Medulla oblongata (tissue), 1 donor: ENCODE results near the gene KIF3C.
"Not testable (repeated sequence)": the region's sequence is repeated elsewhere in the genome, so short reads cannot be mapped to it uniquely, and the experiment has no call there.

Source experiments
- DNase-seq: peaks from one replicate; pipeline ENCODE4 v3.0.0-alpha.2; 2015; ENCODE audit errors: extremely low spot score

Gene KIF3C

DNA sequence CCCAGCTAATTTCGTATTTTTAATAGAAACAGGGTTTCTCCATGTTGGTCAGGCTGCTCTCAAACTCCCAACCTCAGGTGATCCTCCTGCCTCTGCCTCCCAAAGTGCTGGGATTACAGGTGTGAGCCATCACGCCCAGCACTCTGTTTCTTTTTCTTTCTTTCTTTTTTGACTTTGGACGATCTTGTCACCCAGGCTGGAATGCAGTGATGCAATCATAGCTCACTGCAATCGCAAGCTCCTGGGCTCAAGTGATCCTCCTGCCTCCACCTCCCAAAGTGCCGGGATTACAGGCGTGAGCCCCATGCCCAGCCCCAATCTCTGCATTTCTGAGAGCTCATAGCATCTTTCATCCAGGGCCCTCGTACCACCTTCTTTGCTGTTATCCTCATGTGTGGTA is 17.1 kb upstream of the KIF3C start:
- not testable (repeated sequence) for DNase-seq

DNA sequence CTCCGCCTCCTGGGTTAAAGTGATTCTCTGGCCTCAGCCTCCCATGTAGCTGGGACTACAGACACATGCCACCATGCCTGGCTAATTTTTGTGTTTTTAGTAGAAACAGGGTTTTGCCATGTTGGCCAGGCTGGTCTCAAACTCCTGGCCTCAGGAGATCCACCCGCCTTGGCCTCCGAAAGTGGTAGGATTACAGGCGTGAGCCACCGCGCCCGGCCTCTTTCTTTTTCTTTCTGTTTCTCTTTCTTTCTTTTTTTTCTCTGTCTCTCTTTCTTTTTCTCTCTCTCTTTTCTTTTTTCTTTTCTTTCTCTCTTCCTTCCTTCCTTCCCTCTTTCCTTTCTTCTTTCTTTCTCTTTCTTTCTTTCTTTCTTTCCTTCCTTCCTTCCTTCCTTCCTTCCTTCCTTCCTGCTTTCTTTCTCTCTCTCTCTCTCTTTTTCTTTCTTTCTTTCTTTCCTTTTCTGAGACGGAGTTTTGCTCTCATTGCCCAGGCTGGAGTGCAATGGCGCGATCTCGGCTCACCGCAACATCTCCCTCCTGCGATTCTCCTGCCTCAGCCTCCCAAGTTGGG is 16.6 kb upstream of the KIF3C start:
- not testable (repeated sequence) for DNase-seq

DNA sequence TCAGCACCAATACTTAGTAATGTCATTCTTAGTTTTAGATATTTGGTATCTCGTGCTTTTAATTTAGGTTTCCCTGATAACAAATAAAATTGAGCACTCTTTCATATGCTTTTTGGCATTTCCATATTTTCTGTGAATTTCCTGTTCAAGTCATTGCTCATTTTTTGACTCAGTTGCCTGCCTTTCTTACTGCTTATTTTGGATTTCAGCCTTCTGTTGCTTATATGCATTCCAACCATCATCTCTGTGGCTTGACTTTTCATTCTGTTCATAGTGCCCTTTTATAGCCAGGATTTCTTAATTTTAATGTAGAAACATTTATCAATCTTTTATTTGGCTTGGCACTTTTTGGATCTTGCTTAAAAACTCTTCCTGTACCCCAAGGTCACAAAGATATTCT is 14.5 kb upstream of the KIF3C start:
- no peak for DNase-seq

DNA sequence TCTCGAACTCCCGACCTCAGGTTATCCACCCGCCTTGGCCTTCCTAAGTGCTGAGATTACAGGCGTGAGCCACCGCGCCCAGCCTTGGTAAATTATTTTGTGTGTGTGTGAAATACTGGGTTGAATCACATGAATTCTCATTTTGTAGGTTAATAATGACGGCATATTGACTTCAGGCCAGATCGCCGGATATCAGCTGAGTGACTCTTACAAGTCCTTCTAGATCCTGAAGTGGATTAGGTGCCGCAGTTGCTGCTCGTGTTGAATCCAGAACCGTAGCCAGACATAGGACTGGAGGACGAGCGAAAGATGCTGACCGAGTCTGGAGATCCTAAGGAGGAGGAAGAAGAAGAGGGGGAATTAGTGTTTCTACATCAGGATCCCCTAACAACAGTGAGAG is 12.2 kb upstream of the KIF3C start:
- DNase-seq, result no peak

DNA sequence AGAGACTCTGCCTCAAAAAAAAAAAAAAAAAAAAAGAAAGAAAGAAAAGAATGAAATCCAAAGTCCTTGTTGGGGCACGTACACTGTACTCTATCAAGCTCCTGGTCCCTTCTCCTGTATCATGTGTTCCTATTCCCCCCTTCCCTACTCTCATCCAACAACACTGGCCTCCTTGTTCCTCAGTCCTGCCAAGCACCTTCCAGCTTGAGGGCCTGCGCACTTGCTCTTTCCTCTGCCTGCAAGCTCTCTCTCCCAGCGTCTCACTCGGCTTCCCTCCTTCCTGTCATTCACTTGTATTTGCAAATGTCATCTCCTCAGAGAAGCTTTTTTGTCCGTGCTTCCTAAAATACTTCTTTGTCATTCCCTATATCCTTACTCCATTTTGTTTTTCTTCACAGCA is 10.8 kb upstream of the KIF3C start:
- DNase-seq, result peak; percentile 2

DNA sequence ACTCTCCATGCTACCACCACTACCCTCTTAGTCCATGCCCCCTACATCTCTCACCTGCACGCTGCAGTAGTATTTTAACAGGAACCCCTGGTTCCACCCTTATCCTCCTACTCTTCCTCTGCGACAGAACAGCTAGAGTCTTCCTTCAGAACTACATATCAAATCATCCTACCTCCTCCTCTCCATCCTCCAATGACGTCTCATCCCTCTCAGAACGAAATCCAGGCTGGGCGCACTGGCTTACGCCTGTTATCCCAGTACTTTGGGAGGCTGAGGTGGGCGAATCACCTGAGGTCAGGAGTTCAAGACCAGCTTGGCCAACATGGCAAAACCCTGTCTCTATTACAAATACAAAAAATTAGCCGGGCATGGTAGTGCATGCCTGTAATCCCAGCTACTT is 10.3 kb upstream of the KIF3C start:
- no peak for DNase-seq

DNA sequence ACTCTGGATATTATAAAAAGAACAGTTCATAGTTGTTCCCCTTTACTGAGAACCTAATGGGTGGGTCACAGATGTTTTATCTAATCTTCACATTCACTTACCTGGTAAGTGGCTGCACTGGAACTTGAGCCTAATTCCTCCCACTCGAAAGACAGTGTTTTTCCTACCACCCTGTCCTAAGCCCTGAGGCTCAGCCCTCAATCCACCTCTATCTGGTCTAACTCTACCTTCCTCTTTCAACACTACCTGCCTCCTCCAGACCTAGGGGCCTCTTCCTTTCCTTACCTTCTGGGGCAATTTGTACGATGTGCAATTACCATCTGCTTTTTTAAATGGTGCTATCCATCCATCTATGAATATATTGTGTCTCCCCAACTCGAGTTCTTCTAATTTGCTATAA is 9.7 kb upstream of the KIF3C start:
- no peak for DNase-seq

DNA sequence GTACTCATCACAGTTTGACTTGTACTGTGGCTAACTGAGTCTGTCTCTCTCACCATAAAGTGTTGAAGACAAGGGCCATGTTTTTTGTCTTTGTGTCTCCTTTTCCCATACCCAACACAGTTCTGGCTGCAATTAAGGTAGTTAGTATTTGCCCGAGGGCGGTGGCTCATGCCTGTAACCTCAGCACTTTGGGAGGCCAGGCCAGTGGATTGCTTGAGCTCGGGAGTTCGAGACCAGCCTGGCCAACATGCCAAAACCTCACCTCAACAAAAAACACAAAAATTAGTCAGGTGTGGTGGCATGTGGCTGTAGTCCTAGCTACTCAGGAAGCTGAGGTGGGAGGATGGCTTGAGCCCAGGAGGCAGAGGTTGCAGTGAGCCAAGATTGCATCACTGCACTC is 6.9 kb upstream of the KIF3C start:
- no peak for DNase-seq

DNA sequence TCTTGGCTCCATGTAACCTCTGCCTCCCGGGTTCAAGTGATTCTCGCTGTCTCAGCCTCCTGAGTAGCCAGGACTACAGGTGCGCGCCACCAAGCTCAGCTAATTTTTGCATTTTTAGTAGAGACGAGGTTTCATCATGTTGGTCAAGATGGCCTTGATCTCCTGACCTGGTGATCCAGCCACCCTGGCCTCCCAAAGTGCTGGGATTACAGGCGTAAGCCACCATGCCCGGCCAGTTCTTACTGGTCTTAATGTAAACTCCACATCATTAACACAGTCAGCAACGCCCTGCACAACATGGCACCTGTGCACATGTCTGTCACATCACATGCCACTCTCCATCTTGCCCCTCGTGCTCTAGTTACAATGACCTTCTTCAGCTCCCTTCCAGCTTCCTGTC is 5.8 kb upstream of the KIF3C start:
- DNase-seq, result no peak

DNA sequence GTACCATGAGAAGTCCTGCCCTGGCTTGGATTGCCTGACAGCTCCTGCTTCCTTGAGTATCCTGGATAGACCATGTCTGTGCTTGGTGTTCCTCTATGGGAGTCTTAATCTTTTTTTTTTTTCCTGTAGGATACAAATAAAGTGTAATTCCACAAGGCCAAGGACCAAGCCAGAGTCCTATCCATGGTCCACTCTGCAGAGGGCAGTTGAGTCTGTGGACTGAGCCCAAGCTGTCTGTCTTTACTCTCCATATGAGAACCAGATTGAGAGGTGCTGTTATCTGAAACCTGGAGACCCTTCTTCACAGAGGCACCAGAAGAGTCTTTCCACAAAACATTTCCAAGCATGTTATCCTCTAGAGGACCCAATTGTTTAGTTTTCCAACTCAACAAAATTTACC is 1.4 kb upstream of the KIF3C start:
- DNase-seq, result no peak

DNA sequence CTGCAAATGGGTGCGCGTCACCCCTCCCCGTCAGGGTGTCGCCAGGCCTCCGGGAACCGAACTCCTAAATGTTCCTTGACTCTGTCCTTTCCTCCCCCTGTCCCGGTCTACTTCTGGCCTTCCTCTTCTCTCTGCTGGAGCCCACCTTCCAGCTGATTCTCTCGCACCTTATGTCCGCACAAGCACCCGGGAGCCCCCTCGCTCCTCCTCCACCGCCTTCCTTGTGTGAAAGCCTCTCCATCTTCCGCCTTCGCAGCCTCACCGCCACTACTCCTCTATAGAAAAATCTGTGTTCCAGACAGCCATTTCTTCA is 627 bp upstream of the KIF3C start:
- peak; percentile 12 for DNase-seq

DNA sequence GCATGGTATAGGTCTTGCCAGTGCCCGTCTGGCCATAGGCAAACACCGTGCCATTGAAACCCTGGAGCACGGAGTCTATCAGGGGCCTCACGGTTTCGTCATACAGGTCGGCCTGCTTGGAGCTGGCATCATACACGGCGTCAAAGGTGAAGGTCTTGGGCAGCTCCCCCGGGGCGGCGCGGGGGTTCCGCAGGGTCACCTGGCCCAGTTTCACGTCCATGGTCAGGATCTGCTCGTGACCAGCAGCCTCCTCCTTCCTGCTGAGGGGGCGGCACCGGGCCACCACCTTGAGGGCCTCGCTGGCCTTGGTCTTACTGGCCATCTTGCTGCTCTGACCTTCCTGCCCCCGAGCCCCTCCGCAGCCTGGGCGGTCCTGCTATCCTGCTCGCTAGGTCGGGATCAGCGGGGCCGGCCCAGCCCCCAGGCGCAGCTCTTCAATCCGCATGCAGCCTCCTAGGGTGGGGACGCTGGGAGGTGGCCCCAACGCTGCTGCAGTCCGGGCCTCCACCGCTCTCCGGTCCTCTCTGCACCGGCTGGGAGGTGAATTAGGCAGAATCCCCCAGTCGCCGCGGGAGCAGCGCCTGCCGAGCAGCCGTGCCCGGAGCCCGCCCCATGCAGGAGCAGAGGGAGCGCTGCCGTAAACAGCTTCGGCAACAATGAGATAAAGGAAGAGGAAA is 563 bp downstream of the KIF3C start:
- DNase-seq, result no peak

DNA sequence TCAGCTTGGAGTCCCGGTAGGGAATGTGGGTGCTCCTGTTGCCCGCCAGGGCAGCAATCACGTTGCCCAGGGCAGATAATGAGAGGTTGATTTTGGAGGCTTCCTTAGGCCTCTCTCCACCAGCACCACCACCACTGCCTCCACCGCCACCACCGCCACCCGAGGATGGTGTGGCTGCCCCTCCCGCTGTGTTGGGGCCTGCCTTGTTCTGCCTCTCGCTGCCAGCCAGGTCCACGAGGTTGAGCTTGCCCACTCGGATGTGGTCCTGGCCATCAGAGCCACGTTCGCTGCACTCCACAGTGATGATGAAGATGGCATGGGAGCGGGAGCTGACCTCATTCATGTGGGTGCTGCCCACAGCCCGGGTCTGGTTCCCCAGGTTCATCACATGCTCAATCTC is 1.3 kb downstream of the KIF3C start:
- no peak for DNase-seq

DNA sequence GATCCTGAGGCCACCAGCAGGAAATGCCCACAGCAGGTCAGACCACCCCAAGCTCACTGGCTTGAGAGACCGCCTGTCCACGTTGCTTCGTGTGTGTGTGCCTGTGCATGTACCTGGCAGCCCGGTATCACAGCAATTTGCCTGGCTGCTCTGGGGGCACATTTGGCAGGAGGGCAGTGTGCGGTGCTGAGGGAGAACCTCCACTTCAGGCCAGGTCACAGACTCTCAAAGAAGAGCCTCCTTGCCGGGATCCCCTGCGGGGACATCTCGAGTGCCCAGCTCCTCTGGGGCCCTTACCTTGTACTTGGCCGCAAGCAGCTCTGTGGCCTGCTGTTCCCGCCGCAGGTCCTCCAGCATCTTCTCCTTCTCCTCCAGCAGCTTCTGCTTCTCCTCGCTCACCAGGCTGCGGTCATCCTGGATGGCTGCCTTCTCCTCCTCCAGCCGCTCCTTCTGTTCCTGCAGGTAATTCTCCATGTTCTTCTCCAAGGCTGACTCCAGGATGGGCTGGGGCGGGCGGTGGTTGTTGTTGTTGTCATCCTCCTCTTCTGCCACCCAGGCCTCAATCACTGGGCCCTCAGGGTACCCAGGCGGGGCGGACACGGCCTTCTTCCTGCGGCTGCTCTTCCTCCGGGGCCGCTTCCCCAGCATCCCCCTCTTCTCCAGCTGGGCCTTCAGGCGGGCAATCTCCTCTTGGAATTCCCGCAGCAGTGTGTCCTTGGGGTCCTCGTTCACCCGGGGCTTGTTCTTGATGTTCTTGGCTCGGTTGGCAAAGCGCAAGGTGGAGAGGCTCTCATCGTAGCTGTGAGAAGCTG is 2.0 kb downstream of the KIF3C start:
- DNase-seq, result no peak

DNA sequence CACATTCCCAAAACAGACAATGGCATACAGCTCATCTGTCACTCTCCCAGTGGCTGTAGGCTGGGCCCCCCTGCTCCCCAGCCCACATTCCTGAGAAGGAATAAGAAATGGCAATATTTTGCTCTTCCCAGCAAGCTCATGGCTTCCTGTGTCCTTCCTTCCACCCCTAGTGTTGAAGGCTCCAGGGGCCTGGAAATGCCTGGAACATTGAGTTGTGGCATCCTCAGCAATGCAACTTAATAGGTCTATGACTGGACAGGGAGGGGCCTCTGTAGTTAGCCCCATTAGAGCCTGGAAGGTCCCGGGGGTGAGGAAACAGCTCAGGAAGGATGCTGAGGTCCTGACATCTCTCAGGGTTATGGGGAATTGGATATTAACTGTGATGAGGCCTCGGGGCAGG is 3.3 kb downstream of the KIF3C start:
- DNase-seq, result no peak

DNA sequence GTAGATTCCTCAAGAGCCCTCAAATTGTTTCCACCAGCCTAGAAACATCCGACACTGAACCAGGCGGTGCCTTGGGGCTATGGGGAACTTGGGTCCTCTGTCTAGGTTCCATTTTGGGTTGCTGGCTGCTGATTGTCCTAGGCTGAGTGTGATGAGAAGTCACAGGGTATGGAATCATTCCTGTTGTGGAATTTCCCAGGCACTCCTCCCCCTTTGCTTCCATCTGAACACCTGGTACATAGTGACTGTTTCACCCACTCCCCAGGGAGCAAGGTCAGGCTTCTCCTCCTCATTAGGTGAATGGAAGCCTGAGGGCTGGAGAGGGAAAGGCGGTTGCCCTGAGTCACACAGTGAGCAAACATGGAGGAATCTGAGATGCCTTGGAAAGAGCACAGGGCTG is 4.5 kb downstream of the KIF3C start:
- DNase-seq, result no peak

DNA sequence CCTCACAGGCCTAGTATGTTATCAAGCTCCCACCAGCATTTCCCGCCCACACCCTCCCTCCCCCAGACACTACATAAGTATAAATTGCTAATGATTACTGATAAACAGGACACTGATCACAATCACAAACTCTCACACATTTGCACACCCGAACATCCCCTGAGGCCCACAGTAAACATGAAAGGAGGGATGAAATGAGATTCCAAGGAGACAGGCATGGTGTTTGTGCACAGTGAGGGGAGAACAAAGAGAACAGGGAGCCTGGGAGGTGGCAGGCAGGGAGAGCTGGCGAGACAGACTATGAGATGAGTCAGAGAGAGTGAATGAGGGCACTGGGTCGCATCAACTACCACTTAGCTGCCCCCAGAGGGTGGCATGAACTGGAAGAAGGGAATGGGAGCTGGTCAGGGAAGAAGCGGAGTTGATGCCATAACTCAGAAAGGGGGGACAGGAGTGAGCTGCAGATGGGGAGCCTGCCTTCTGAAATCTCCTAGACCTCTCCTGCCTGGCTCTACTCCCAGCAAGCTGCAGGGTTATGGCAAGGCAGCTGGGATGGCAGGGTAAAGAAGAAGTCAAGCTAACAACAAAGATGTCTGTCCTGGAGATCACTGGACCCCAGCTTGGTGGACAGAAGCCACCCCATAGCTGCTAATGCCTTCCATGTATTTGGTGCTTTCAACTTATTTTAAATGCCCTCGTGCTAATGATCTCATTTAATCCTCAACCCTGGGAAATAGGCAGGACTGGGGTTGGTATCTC is 5.1 kb downstream of the KIF3C start:
- no peak for DNase-seq

DNA sequence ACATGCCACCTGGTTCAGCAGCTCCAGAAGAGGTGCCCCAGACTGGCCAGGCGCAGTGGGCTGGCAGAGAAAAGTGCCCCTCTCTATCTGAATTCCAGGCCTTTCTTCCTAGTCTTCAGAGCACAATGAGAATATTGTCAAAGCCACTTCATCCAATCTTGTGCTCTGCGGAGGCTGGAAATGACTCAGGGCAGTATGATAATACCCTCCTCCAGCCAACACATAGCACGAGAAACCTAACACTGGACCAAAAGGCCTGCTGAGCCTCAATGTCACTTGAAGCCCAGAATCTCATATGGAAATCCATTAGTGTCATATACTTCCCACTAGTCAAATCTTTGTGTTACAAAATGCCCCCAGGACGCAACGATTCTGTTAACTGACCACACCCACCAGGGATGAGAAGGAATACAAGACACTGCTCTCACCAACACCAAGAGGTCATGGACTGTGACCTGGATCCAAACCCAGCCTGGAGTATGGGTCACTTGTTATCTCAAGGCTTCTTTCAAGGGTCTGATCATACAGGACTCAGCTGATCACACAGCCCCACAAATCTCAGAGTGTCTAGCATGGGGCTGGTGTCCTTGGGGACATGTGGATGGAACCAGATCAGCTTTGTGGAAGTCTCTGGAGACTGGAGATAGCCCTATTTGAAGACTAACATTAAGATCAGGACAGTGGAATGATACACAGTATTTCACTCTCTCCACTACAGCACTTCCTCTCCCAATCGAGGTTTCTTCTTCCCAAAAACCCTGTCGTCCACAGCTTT is 10.1 kb downstream of the KIF3C start:
- DNase-seq, result no peak

DNA sequence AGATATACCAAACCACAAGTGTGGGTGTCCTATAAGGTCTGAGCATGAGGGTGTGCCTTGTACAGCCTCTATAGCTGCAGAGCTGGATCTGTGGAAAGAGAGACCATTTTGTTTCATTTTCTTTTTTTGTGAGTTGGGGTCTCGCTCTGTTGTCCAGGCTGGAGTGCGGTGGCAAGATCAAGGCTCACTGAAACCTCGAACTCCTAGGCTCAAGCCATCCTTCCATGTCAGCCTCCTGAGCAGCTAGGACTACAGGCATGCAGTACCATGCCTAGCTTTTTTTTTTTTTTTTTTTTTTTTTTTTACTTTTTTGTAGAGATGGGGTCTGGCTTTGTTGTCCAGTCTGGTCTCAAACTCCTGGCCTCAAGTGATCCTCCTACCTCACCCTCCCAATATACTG is 10.7 kb downstream of the KIF3C start:
- DNase-seq, result no peak

DNA sequence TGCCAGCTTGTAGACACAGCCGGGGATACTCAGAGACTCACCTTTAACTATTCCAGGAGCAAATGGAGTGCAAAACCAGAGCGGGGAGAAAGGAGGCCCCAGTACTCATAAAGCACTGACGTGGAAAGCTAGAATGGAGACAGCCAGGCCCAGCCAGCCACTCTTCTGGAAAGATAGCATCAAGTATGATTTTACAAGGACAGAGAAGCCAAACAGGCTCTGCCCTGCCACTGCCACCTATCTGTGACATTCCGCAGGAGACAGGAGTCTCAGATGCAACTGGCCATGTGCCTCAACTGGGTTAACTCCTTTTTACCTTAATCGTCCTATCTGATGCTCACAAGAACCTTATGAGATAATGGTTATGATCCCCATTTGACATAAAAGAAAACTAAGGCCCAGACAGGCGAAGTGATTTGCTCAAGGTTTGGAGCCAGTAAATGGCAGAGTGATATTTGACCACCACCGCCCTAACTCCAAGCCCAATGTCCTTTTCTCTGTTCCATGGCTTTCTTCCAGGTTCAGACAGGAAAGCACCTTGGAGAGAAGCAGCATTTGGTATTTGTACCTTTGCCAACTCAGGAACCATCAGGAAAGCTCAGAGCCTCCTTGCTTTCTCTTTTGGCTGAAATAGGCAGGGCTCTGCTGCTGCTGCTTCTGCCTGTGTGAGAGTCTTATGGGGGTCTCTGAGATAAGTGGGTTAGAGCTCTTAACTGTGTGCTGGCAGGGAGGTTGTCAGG is 15.6 kb downstream of the KIF3C start:
- no peak for DNase-seq

DNA sequence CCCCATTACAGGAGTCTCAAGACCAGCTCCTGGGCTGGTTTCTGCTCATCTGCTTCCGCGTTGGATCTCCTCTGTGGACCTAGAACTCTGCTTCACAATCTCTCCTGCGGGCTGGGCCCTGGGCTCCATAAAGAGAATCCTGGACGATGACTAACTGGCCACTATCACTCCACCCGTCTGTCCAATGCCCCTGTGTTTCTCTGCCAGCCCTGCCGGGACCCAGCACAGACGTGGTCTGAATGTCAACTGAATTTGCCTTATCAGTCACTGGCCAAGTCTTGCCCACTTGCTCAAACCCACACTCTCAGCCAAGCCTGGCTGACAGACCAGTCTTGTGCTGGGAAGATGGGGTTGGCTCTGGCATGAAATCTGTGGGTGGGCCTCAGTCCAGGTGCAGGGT is 17.4 kb downstream of the KIF3C start:
- peak; percentile 54 for DNase-seq
